Spleen (tissue), 7 donors: ENCODE data around the gene PRDX3.

Experiments used
- CTCF ChIP-seq, 11 experiments: fragments of 200-600 bp in 7 of 11; fragments of 450-650 bp in 4 of 11; sonication (generic) in 4 of 11; IDR thresholded peaks in 8 of 11; conservative IDR thresholded peaks in 3 of 11; 1 replicate in 7 of 11; 2 replicates in 4 of 11; pipeline versions ENCODE4 v1.4.0 to v1.8.0; 2016 to 2021; ENCODE audit warnings: antibody characterized with exemption in 11 of 11, inconsistent platforms in 4 of 11, mild to moderate bottlenecking in 1 of 11
- POLR2AphosphoS5 ChIP-seq, 3 donors: sonication (generic); formaldehyde crosslinking; IDR thresholded peaks; one replicate each; pipeline ENCODE4 v1.5.1; 2017; ENCODE audit warnings: antibody characterized with exemption in 3 of 3
- donor health status: DM: no; HTN: no; CAD: no; lungs with moderate emphysema.
- donor health status: DM: no; HTN: no; CAD: no.
- donor health status: DM: no; HTN: no; CAD: no.

- TF ChIP-seq POLR2AphosphoS5 (IDR thresholded peaks at IDR 0.05): no peak
- no peak for TF ChIP-seq CTCF (IDR thresholded peaks at IDR 0.05 in 8 of 11, conservative IDR thresholded peaks at IDR 0.05 in 3 of 11)
These were observed 12.0 kb downstream of the PRDX3 start for GRCh38 chr10:119166564-119166963.
